ENCODE measurements around the gene PKHD1. TPM values are rescaled to one million over a fixed set of nuclear protein-coding genes. Genes with fewer than 3 reads are reported as not detected.
"Not testable (repeated sequence)": the region's sequence is repeated elsewhere in the genome, so short reads cannot be mapped to it uniquely, and the experiment has no call there.

Gene PKHD1
- polyA plus RNA-seq, 1 donor: 27.5 TPM

- DNase-seq: no peak
Measured at GRCh38 chr6:51929934-51930574, 157.4 kb downstream of the PKHD1 start.

GRCh38 chr6:51928320-51928719 is 159.1 kb downstream of the PKHD1 start:
- no peak for DNase-seq

- DNase-seq: no peak
Measured at GRCh38 chr6:51927450-51927849, 160.0 kb downstream of the PKHD1 start.

- DNase-seq: no peak
Measured at GRCh38 chr6:51926125-51926524, 161.3 kb downstream of the PKHD1 start.

- not testable (repeated sequence) for DNase-seq
Measured at GRCh38 chr6:51922479-51922878, 164.9 kb downstream of the PKHD1 start.

- not testable (repeated sequence) for DNase-seq
Measured at GRCh38 chr6:51918347-51918746, 169.1 kb downstream of the PKHD1 start.

- no peak for DNase-seq
Measured at GRCh38 chr6:51915098-51915497, 172.3 kb downstream of the PKHD1 start.

GRCh38 chr6:51913265-51913664 is 174.1 kb downstream of the PKHD1 start:
- no peak for DNase-seq

GRCh38 chr6:51910851-51911250 is 176.6 kb downstream of the PKHD1 start:
- DNase-seq: no peak

- no peak for DNase-seq
Measured at GRCh38 chr6:51908243-51908642, 179.2 kb downstream of the PKHD1 start.

GRCh38 chr6:51901766-51902764 is 185.3 kb downstream of the PKHD1 start:
- no peak for DNase-seq

GRCh38 chr6:51893366-51893765 is 194.0 kb downstream of the PKHD1 start:
- no peak for DNase-seq

GRCh38 chr6:51892750-51893149 is 194.7 kb downstream of the PKHD1 start:
- no peak for DNase-seq

- DNase-seq: no peak
Measured at GRCh38 chr6:51892339-51892738, 195.1 kb downstream of the PKHD1 start.

GRCh38 chr6:51891784-51892183 is 195.6 kb downstream of the PKHD1 start:
- DNase-seq: no peak

GRCh38 chr6:51887859-51888258 is 199.6 kb downstream of the PKHD1 start:
- no peak for DNase-seq

- no peak for DNase-seq
Measured at GRCh38 chr6:51885957-51886356, 201.5 kb downstream of the PKHD1 start.

- DNase-seq: no peak
Measured at GRCh38 chr6:51868591-51869355, 218.6 kb downstream of the PKHD1 start.

GRCh38 chr6:51866867-51867266 is 220.5 kb downstream of the PKHD1 start:
- no peak for DNase-seq

GRCh38 chr6:51865996-51866395 is 221.4 kb downstream of the PKHD1 start:
- no peak for DNase-seq

GRCh38 chr6:51865176-51865575 is 222.2 kb downstream of the PKHD1 start:
- no peak for DNase-seq

GRCh38 chr6:51857134-51857533 is 230.3 kb downstream of the PKHD1 start:
- no peak for DNase-seq

- DNase-seq: no peak
Measured at GRCh38 chr6:51856508-51856907, 230.9 kb downstream of the PKHD1 start.

Measured in left kidney (tissue), 2 donors.